K562 (cell line): ENCODE data around the gene MMP24. TPM values are rescaled to one million over a fixed set of nuclear protein-coding genes. Genes with fewer than 3 reads are reported as not detected.

Source experiments
- ATF4 ChIP-seq: fragments of 450-650 bp; formaldehyde crosslinking; IDR thresholded peaks from 2 replicates; pipeline ENCODE4 v1.4.0; 2022; ENCODE audit warnings: mild to moderate bottlenecking, moderate library complexity
- CHD2 ChIP-seq: IDR thresholded peaks from 2 replicates; pipeline ENCODE4 v1.6.1; 2011; ENCODE audit warnings: low read depth, low read length
- CHD7 ChIP-seq: fragments of 200-600 bp; sonication (generic); IDR thresholded peaks from one replicate; pipeline ENCODE4 v1.6.1; 2012; ENCODE audit warnings: mild to moderate bottlenecking, low read depth, low read length, inconsistent platforms
- DPF2 ChIP-seq: fragments of 450-650 bp; IDR thresholded peaks from 2 replicates; pipeline ENCODE4 v1.6.1; 2016
- KHSRP ChIP-seq: fragments of 450-650 bp; IDR thresholded peaks from 2 replicates; pipeline ENCODE4 v1.6.1; 2017
- KLF10 ChIP-seq: fragments of 250-450 bp; sonication (Bioruptor Pico); IDR thresholded peaks from 2 replicates; pipeline ENCODE4 v1.6.1; 2021; ENCODE audit warnings: matching md5 sums
- MCM2 ChIP-seq: fragments of 450-650 bp; IDR thresholded peaks from 2 replicates; pipeline ENCODE4 v1.6.1; 2017; ENCODE audit warnings: low read depth, mild to moderate bottlenecking
- NR4A1 ChIP-seq, 2 experiments: fragments of 250-450 bp in 1 of 2; fragments of 450-650 bp in 1 of 2; sonication (Bioruptor Pico) in 1 of 2; IDR thresholded peaks; 2 replicates each; pipeline versions ENCODE4 v1.4.0 to v1.6.1; 2016 to 2020; ENCODE audit warnings: mild to moderate bottlenecking in 2 of 2, missing compliant biosample characterization in 1 of 2, missing genetic modification characterization in 1 of 2, moderate library complexity in 1 of 2
- NRF1 ChIP-seq, 2 experiments: fragments of 450-650 bp; IDR thresholded peaks in 1 of 2; conservative IDR thresholded peaks in 1 of 2; 2 replicates each; pipeline ENCODE4 v1.6.1; 2014; ENCODE audit warnings: mild to moderate bottlenecking in 2 of 2
- PRMT5 ChIP-seq: sonication (generic); formaldehyde crosslinking; IDR thresholded peaks from 2 replicates; pipeline ENCODE4 v1.5.0; 2020; ENCODE audit warnings: missing genetic modification reagents
- SNAPC5 ChIP-seq: fragments of 250-450 bp; sonication (Bioruptor Pico); IDR thresholded peaks from 2 replicates; pipeline ENCODE4 v1.8.0; 2021; ENCODE audit warnings: moderate library complexity, mild to moderate bottlenecking, inconsistent platforms
- TAF7 ChIP-seq: fragments of 450-650 bp; IDR thresholded peaks from 2 replicates; pipeline ENCODE4 v1.6.1; 2016; ENCODE audit warnings: missing genetic modification characterization, missing compliant biosample characterization
- THRAP3 ChIP-seq: fragments of 450-650 bp; IDR thresholded peaks from 2 replicates; pipeline ENCODE4 v1.6.1; 2016; ENCODE audit warnings: mild to moderate bottlenecking, inconsistent platforms, borderline replicate concordance
- XRCC4 ChIP-seq: IDR thresholded peaks from one replicate; pipeline ENCODE4 v1.6.1; 2011; ENCODE audit not compliant: insufficient read depth, insufficient read length; ENCODE audit errors: extremely low read depth
- ZFP36 ChIP-seq: fragments of 150-350 bp; IDR thresholded peaks from 2 replicates; pipeline ENCODE4 v1.6.1; 2018; ENCODE audit warnings: low read length, low read depth; ENCODE audit not compliant: partially characterized antibody
- ZNF133 ChIP-seq: fragments of 250-450 bp; sonication (Bioruptor Pico); IDR thresholded peaks from 2 replicates; pipeline ENCODE4 v1.4.0; 2020; ENCODE audit warnings: mild to moderate bottlenecking
- ZNF589 ChIP-seq: fragments of 200-800 bp; sonication (Bioruptor generic); IDR thresholded peaks from 2 replicates; pipeline ENCODE4 v1.6.1; 2016; ENCODE audit warnings: low read depth, missing genetic modification characterization, missing compliant biosample characterization
- polyA plus RNA-seq, 8 experiments: library from polyadenylated mRNA; depleted of rRNA in 4 of 8; stranded (reverse) in 5 of 8; unstranded in 3 of 8; fragments of >200 nt; fragmentation: Nextera tagmentation in 2 of 8; fragmentation: Illumina TruSeq in 1 of 8; extraction: Ambion mirVana in 2 of 8; extraction: Trizol in 1 of 8; gene quantifications; 2 replicates each; pipeline versions ENCODE4 v1.2.1 to v1.2.3, GENCODE V29; 2011 to 2014; ENCODE audit warnings: inconsistent platforms in 1 of 8, missing spikeins in 1 of 8
- total RNA-seq, 7 experiments: library from RNA; depleted of rRNA in 6 of 7; stranded (reverse); fragments of >200 nt in 6 of 7; fragmentation: Illumina TruSeq in 2 of 7; extraction: Trizol in 2 of 7; gene quantifications; 2 replicates each; pipeline versions ENCODE4 v1.2.1 to v1.2.3, GENCODE V29; 2011 to 2021; ENCODE audit warnings: low replicate concordance in 1 of 7

The MMP24 gene
- total and polyA plus RNA-seq, 9 of the 15 experiments (the other 6 are each of a cell fraction or from before 2014, with no cell fraction given): 0.03 to 0.07 (median 0.03) TPM; not detected in 6

- no peak for TF ChIP-seq KLF10 (CRISPR knock-in tag)
- no peak for TF ChIP-seq MCM2
- TF ChIP-seq NRF1 (conservative IDR thresholded peaks at IDR 0.05 in 1 of 2, IDR thresholded peaks at IDR 0.05 in 1 of 2): peak; percentile 40 to 47; a peak in 1 of 4 replicates
- TF ChIP-seq ATF4 (CRISPR knock-in tag): no peak
- TF ChIP-seq DPF2: peak; percentile 69
- TF ChIP-seq CHD7: no peak
- TF ChIP-seq XRCC4: no peak
- no peak for TF ChIP-seq NR4A1 (CRISPR knock-in tag; IDR thresholded peaks at IDR 0.05)
- TF ChIP-seq NR4A1 (tag; IDR thresholded peaks at IDR 0.05): no peak
- no peak for TF ChIP-seq ZNF133 (CRISPR knock-in tag)
- TF ChIP-seq PRMT5 (CRISPR knock-in tag): no peak
- no peak for TF ChIP-seq ZFP36
- TF ChIP-seq THRAP3: no peak
- peak; percentile 97 for TF ChIP-seq ZNF589 (CRISPR knock-in tag)
- no peak for TF ChIP-seq SNAPC5
- TF ChIP-seq KHSRP: no peak
- TF ChIP-seq TAF7 (tag): no peak
- no peak for TF ChIP-seq CHD2
Measured at GRCh38 chr20:35305682-35306556, 79.4 kb downstream of the MMP24 start (continued).
